Measurements from ENCODE around the gene PTPRM.

- TF ChIP-seq CTCF (IDR thresholded peaks at IDR 0.05; ENCODE audit: control extremely low read depth in 1 of 3, insufficient read depth in 1 of 3, low read depth in 1 of 3, low read length in 3 of 3) = no peak
- no peak for TF ChIP-seq JUN (IDR thresholded peaks at IDR 0.05; ENCODE audit: low read depth, low read length)
- no peak for TF ChIP-seq PHF8 (conservative IDR thresholded peaks at IDR 0.05; ENCODE audit: low read depth, low read length)
- TF ChIP-seq BRCA1 (IDR thresholded peaks at IDR 0.05; ENCODE audit: low read depth, low read length) = no peak
- no peak for TF ChIP-seq ZNF274 (IDR thresholded peaks at IDR 0.05; ENCODE audit: borderline replicate concordance, extremely low read depth, low read length)
These were observed 334.5 kb downstream of the PTPRM start for GRCh38 chr18:7901657-7902056.
